Measurements from ENCODE around the gene PRIM1.
"Not testable (repeated sequence)": the region's sequence is repeated elsewhere in the genome, so short reads cannot be mapped to it uniquely, and the experiment has no call there.

The PRIM1 gene

GRCh38 chr12:56760460-56760859, 8.3 kb upstream of the PRIM1 start:
- DNase-seq, result no peak

DNA sequence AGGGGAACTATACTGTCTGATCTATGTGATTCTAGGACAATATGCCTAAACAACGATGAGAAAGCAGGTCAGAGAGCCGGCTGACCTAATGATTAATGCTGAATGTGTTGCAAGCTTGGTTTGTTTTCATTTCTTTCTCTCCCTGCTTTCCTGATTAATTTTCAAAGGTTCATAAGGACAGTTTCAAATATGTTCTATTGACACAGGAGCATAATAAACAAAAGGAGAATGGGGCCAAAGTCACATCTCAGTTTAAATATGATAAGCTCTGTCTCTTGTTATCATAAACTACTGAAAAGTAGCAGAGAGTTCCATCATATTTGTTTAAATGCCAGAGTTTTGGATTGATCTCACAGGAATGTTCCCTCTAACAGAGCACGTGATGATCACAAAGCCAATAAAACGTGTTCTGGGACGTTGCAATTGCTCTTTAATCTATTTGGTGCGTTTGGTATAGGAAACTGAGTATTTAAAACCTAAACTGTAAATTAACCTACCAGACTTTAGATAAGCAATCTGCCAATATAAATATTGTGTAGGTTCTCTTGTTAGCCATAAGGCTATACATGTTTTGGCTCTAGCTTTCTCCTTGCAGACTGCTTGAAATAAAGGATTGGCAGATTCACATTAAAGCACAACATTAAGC, 7.3 kb upstream of the PRIM1 start:
- no peak for DNase-seq

DNA sequence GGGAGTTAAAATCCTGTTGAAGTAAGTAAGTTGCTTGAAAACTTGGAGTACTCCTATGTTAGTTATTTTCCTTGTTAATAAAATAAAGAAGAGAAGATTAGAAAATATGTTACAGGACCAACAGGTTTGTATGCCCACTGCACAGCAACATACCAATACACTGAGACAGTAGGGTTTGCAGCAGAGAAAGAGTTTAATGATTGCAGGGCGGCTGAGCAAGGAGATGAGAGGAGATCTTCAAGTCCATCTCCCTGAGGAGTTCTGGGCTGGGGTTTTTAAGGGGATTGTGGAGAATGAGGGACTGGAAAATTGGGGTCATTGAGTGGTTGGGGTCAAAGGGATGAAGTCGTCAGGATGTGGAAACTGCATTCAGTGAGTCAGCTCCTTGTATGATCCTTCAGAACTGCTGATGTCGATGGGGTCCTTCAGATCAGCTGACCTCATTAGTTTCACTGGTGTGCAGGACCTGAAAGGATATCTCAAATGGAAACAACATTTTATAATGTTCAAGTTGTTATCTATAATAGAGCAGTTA, 6.7 kb upstream of the PRIM1 start:
- no peak for DNase-seq

DNA sequence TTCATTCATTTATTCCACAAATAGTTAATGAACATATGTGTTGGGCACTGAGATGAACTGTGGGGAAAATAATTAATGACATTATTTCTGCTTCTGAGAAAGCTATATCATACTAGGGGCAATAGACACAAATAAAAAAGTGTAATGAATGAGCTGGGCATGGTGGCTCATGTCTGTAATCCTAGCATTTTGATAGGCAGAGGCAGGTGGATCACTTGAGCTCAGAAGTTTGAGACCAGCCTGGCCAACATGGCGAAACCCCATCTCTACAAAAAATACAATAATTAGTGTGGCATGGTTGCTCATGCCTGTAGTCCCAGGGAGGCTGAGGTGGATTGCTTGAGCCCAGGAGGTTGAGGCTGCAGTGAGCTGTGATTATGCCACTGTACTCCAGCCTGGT, 5.8 kb upstream of the PRIM1 start:
- not testable (repeated sequence) for DNase-seq

DNA sequence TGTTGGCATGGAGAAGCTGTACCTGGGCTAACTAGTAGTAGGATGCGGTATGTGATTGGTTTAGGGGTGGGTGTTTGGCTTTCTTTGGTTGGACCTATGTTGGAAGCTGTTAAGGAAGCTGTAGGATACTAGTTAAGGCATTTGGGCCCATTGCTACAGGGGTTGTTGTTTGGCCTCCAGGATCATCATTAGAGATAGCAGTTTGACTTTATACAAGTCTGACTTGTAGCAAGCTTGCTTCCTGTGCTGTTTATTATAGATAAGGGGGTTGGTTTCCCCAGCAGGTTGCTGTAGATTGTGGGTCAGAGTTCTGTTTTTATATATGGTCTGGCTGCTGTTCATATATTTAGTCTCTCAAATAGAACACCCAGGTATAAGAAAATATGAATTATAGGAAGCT, 1.4 kb upstream of the PRIM1 start:
- DNase-seq, result no peak

- not testable (repeated sequence) for DNase-seq
Measured at GRCh38 chr12:56750596-56750995, 1.5 kb downstream of the PRIM1 start.

DNA sequence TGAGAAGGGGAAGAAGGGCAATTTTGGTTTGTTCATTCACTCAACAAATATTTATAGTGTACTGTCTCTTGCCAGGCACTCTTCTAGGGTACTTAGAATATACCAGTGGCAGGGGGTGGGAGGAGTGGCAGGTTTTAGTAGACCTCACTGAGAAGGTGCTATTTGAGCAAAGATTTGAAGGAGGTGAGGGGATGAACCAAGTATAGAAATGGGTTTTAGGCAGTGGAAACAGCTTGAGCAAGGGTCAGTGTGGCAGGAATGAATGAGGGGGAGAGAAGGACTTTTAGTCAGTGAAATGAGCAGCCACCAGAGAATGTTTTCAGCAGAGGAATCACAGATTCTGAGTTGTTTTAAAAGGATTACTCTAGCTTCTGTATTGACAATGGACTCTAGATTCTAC, 2.3 kb downstream of the PRIM1 start:
- DNase-seq, result no peak

GRCh38 chr12:56749359-56749758, 2.8 kb downstream of the PRIM1 start:
- DNase-seq, result no peak

DNA sequence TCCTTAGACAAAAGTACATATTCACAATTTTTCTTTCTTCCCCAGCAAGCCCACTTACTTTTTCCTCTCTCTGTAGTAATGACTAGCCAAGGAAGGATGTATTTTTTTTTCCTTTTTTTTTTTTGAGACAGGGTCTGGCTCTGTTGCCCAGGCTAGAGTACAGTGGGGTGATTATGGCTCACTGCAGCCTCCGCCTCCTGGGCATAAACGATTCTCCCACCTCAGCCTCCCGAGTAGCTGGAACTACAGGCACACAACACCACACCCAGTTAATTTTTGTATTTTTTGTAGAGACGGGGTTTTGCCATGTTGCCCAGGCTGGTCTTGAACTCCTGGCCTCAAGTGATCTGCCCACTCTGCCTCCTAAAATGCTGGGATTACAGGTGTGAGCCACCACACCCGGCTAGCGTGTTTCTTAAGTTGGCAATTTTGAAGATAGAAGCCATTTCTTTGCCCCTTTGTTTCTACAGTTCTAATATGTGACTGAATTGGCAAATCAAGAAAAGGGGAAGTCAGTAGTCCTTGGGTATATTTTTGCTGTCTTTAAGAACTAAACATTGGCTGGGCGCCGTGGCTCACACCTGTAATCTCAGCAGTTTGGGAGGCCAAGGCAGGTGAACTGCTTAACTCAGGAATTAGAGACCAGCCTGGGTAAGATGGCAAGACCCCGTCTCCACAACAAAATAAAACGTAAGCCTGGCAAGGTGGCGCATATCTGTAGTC, 23.8 kb downstream of the PRIM1 start:
- DNase-seq, result no peak

GRCh38 chr12:56726196-56726675, 25.9 kb downstream of the PRIM1 start:
- DNase-seq, result not testable (repeated sequence)

DNA sequence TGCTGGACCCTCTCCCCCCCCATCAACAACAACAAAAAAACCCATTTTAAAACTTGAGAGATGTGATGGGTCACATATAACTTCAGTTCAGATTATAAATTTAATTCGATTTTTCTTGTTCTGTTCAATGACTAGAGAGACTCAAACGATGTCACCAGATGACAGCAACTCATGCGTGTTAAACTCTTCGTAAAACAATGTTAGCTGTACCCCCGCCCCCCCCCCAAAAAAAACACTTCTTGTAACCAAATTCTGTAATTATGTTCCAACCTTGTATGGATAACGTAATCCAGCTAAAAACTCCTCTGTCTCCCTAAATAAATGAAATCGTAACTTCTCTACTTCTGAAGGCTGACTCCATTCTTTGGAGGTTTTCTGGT, 26.4 kb downstream of the PRIM1 start:
- DNase-seq, result no peak

GRCh38 chr12:56724972-56725722, 27.0 kb downstream of the PRIM1 start, which contains the start of gene NACA:
NACA (minus strand) TSS chr12:56725299; CDS start chr12:56724521, 778 bp downstream.
- peak; percentile 90 to 99 (median 97) for DNase-seq

DNA sequence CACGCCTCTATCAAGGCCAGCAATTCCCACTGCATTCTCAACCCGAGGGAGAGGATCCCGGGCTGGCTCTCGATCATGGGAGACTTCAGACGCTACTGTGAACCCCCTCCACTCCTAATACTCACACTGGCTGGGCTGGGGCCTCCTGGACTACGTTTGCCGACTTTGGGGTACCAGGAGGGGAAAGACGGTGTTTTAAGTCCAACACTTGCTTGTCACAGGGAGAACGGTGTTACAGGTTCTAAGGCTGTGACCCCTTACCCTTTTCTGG, 27.5 kb downstream of the PRIM1 start:
- no peak for DNase-seq

DNA sequence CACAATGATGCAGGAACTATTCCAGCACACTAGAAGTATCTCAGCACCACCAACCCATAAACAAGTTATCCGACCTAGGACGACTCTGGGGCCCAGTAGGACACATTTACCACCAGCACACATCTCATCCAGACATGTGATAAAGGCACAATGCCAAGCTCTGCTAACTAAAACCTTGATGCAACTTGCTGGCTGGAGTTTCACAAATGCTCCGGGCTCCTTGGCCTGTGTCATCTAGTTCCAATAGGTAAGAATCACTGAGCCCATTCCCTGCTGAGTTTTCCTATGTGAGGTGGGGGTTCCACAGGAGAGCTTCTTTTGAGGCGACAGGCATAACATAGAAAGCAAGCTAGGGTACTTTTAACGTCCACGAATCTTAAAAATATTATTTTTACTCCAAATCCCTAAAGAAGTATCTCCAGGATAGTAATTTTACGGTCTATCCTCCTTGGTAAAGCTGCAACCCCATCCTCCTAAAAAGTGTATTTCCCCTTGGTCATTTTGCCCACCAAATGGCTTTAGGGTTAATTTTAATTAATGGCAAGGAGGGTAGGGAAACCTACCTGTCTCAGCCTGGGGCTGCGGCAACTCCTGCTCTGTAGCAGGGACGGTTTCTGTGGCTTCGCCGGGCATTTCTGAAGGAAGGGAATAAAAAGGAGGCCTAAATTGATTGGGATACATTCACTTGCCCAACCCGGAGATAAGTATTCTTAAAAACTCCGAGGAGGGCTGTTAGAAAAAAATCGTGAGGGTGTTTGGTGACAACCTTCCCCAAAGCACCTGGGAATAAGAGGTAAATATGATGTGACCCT, 28.0 kb downstream of the PRIM1 start:
- DNase-seq, result peak in 1 of 5 experiments; percentile 11

DNA sequence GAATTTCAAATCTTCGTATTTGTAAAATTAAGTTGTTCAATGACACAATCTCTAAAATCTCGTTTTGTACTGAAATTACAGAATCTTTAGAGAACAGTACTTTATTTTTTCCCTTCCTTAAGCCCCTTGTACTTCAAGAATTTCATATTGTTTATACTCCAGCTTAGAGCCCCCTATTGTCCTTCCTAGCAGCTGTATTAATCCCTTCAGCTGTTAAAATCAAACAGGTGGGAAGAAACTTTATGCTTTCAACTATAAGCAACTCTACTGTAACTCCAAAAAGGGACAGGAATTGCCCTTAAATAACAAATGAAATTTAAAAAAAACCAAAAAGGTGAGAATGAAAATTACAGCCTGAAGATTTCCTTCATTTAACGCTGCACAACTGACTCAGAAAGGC, 28.8 kb downstream of the PRIM1 start:
- no peak for DNase-seq

DNA sequence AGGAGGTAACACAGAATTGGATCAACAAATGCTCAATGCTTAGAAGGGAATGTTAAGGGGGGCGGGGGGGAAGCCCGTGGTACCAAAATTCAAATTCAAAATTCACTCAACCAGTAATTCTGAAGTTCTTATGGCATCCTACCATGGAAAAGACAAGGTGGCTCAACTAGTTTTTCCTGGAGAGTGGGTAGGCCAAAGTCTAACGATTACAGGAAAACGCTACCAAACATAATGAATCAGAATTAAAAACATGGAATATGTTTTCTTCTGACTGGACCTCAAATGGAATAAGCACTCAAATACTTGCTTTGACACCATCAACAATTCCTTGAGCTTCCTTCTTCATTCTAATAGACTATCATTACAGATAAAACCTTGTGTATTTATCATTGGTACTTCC, 29.3 kb downstream of the PRIM1 start:
- DNase-seq, result no peak

DNA sequence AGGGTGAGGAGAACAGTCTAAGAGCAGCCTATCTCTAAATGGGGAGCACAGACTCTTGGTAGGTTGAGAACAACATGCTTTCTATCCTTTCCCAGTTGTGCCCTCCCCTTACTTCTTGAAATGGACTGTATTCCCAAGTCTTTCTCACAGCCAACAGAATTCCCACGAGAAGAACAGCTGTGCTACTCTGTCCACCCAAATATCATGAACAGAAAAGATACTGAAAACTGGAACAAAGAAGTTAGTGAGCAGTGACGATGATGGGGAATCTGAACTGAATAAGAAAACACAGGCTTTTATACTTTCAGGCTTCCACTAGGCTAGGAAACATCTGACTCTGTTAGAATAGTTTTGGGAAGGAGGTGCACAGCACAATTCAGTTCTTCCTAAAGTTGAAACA, 30.4 kb downstream of the PRIM1 start:
- no peak for DNase-seq

- no peak for DNase-seq
Measured at GRCh38 chr12:56721216-56721615, 30.9 kb downstream of the PRIM1 start.

GRCh38 chr12:56720731-56721151, 31.4 kb downstream of the PRIM1 start:
- DNase-seq, result peak in 1 of 5 experiments; percentile 18

- DNase-seq, result no peak
Measured at GRCh38 chr12:56719056-56719455, 33.1 kb downstream of the PRIM1 start.

GRCh38 chr12:56718636-56719035, 33.5 kb downstream of the PRIM1 start:
- no peak for DNase-seq

DNA sequence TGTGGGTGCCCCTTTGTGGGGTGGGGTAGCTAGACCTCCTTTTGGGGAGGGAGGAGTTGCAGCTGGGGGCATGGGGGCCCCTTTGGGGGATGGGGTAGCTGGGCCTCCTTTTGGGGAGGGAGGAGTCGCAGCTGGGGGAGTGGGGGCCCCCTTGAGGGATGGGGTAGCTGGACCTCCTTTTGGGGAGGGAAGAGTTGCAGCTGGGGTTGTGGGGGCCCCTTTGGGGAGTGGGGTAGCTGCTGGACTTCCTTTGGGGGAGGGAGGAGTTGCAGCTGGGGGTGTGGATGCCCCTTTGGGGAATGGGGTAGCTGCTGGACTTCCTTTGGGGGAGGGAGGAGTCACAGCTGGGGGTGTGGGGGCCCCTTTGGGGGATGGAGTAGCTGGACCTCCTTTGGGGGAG, 34.0 kb downstream of the PRIM1 start:
- no peak for DNase-seq

Measured in T-helper 2 cell (primary cell).